ENCODE data around the gene AP3B1.

Gene AP3B1

DNA sequence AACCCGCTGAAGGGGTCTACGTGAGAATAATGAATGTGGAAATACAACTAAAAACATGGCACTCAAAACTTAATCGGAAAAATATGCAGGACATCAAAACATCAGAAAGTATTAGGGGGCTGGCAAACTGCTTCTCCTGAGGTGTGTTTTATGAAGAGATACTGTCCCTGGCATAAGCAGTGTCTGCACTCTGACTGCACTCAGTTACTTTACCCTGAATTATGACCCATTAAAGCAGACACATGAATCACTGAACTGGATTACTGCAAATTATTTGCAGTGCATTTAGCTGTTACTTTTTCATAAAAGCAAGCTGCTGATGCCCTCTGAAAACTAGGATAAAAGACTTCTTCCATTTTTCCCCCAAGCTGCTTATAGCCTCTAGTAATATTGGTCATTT is 164.9 kb downstream of the AP3B1 start:
- peaks cover 6% of the 10 kb centered on the region for H3K36me3 ChIP-seq (ENCODE audit: insufficient read depth, low read length)
- no peak overlapping the region for H3K4me3 ChIP-seq (ENCODE audit: low read depth in 1 of 2, low read length in 2 of 2)
- no peaks in the 10 kb centered on the region for H3K9me3 ChIP-seq (ENCODE audit: low read length)
- no peaks in the 10 kb centered on the region for H3K4me1 ChIP-seq (ENCODE audit: insufficient read depth, low read length)
- no peaks in the 10 kb centered on the region for H3K27me3 ChIP-seq (ENCODE audit: control insufficient read depth in 1 of 2, insufficient read depth in 2 of 2, low read length in 2 of 2)
- no peak overlapping the region for H3K9ac ChIP-seq (ENCODE audit: low read length)
- H3K27ac ChIP-seq (ENCODE audit: low read depth, low read length) = no peak overlapping the region

DNA sequence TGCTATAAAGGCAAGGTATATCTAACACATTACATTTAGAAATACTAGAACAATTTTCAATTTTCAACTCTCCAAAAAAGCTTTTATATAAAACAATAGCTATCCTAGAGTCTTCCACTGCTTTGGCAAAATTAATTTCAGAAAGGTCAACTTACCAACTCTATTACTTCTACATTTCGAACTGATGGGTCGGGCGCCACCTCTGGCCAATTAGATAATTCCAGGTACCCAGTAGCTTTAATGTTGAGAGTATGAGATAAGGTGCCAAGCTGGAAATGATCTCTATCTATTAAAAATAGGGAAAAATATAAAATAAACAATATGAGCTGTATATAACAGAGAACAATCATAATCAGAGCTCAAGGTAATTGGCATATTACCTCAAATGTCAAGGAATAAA is 166.6 kb downstream of the AP3B1 start:
- peaks cover 6% of the 10 kb centered on the region for H3K36me3 ChIP-seq (ENCODE audit: insufficient read depth, low read length)
- no peaks in the 10 kb centered on the region for H3K9me3 ChIP-seq (ENCODE audit: low read length)
- H3K4me3 ChIP-seq (ENCODE audit: low read depth in 1 of 2, low read length in 2 of 2) = no peak overlapping the region
- no peak overlapping the region for H3K27ac ChIP-seq (ENCODE audit: low read depth, low read length)
- no peak overlapping the region for H3K9ac ChIP-seq (ENCODE audit: low read length)
- no peaks in the 10 kb centered on the region for H3K27me3 ChIP-seq (ENCODE audit: control insufficient read depth in 1 of 2, insufficient read depth in 2 of 2, low read length in 2 of 2)
- H3K4me1 ChIP-seq (ENCODE audit: insufficient read depth, low read length) = no peaks in the 10 kb centered on the region

DNA sequence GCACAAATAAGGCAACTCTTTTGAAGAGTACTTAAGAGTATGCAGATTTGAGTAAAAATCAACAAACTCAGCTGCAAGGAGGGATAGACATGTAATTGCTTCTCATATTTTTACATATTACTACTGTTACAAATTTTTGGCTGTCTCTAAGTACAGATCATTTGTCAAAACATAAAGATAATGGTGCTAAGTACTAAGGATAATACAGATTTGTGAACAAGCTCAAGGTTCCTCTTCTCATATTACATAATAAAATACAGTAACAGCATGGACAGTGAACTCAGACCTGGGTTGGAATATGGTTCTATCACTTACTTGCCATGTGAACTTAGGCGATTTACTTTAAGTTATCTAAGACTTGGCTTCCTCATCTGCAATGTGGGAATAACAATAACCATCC is 168.0 kb downstream of the AP3B1 start:
- Histone ChIP-seq H3K9me3 (ENCODE audit: low read length) (no peaks in the 10 kb centered on the region), H3K4me1 (ENCODE audit: insufficient read depth, low read length) (no peaks in the 10 kb centered on the region), H3K27ac (ENCODE audit: low read depth, low read length) (no peak overlapping the region), H3K9ac (ENCODE audit: low read length) (no peak overlapping the region), H3K27me3 (ENCODE audit: control insufficient read depth in 1 of 2, insufficient read depth in 2 of 2, low read length in 2 of 2) (no peaks in the 10 kb centered on the region), H3K36me3 (ENCODE audit: insufficient read depth, low read length) (peaks cover 6% of the 10 kb centered on the region), H3K4me3 (ENCODE audit: low read depth in 1 of 2, low read length in 2 of 2) (no peak overlapping the region)

DNA sequence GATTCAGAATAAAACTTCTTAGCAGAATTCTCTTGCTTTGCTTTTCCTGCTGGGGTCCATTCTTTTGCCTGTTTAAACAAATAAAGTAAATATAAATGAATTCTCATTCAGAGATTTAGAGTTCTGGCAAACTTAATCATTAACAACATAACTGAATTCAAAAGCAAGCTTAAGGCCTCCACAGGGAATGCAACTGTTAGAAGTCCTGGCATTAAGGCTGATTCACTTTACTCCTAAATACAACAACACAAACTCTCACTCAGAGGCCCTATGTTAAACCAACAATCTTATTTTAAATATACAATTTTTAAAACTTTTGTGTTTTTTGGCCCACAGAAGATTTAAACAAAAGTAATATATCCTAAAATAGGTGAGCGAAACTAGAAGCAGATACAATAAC is 178.3 kb downstream of the AP3B1 start:
- no peaks in the 10 kb centered on the region for H3K9me3 ChIP-seq (ENCODE audit: low read length)
- no peak overlapping the region for H3K27ac ChIP-seq (ENCODE audit: low read depth, low read length)
- no peaks in the 10 kb centered on the region for H3K27me3 ChIP-seq (ENCODE audit: control insufficient read depth in 1 of 2, insufficient read depth in 2 of 2, low read length in 2 of 2)
- H3K9ac ChIP-seq (ENCODE audit: low read length) = no peak overlapping the region
- no peak overlapping the region for H3K4me3 ChIP-seq (ENCODE audit: low read depth in 1 of 2, low read length in 2 of 2)
- peaks cover 6% of the 10 kb centered on the region for H3K36me3 ChIP-seq (ENCODE audit: insufficient read depth, low read length)
- H3K4me1 ChIP-seq (ENCODE audit: insufficient read depth, low read length) = no peaks in the 10 kb centered on the region

DNA sequence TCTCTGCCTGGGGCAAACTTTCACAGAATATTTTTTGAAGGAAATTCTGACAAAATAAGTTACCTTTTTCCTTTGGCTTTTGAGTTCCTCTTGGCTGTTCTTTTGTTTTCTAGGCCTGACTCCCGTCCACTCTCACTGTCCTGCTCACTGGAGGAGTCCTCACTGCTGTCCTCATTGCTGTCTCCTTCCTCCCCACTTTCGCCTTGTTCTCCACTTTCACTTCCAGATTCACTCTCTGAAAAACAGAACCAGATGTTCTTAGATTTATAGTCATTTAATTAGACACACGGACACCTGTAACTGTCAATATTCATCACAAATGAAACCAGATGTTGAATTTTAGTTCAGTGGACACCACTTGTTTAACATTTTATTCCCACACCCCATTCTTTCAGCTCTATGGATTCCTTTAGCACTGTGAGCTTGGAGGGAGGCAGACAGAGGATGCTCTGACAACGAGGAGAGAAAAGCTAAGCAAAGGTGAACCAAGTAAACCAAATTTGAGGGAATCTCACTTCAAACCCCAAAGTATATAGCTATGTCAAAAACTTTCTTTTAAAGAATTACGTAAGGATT is 180.7 kb downstream of the AP3B1 start:
- Histone ChIP-seq H3K9me3 (ENCODE audit: low read length) (no peaks in the 10 kb centered on the region), H3K27me3 (ENCODE audit: control insufficient read depth in 1 of 2, insufficient read depth in 2 of 2, low read length in 2 of 2) (no peaks in the 10 kb centered on the region), H3K4me1 (ENCODE audit: insufficient read depth, low read length) (no peaks in the 10 kb centered on the region), H3K9ac (ENCODE audit: low read length) (no peak overlapping the region), H3K36me3 (ENCODE audit: insufficient read depth, low read length) (peaks cover 6% of the 10 kb centered on the region), H3K4me3 (ENCODE audit: low read depth in 1 of 2, low read length in 2 of 2) (no peak overlapping the region), H3K27ac (ENCODE audit: low read depth, low read length) (no peak overlapping the region)

DNA sequence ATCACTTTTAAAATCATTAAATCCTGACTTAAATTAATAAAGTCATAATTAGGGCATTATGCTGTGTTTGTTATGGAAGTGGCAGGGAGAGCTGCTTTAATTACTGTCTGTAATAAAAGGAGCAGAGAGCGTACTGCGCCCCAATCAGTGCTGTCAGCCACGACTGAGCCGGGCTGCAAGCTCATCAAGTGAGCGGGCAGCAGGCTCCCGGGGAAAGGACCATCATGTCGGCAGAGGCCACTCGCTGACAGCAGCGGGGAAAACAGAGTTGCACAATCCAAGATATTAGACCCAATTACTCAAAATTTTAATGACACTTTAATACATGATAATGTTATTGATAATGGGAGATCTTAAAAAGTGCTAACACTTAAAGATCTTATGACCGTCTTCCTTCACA is 181.6 kb downstream of the AP3B1 start:
- H3K27me3 ChIP-seq (ENCODE audit: control insufficient read depth in 1 of 2, insufficient read depth in 2 of 2, low read length in 2 of 2) = no peaks in the 10 kb centered on the region
- H3K27ac ChIP-seq (ENCODE audit: low read depth, low read length) = no peak overlapping the region
- no peaks in the 10 kb centered on the region for H3K9me3 ChIP-seq (ENCODE audit: low read length)
- no peaks in the 10 kb centered on the region for H3K4me1 ChIP-seq (ENCODE audit: insufficient read depth, low read length)
- H3K4me3 ChIP-seq (ENCODE audit: low read depth in 1 of 2, low read length in 2 of 2) = no peak overlapping the region
- no peak overlapping the region for H3K9ac ChIP-seq (ENCODE audit: low read length)
- H3K36me3 ChIP-seq (ENCODE audit: insufficient read depth, low read length) = peaks cover 6% of the 10 kb centered on the region

DNA sequence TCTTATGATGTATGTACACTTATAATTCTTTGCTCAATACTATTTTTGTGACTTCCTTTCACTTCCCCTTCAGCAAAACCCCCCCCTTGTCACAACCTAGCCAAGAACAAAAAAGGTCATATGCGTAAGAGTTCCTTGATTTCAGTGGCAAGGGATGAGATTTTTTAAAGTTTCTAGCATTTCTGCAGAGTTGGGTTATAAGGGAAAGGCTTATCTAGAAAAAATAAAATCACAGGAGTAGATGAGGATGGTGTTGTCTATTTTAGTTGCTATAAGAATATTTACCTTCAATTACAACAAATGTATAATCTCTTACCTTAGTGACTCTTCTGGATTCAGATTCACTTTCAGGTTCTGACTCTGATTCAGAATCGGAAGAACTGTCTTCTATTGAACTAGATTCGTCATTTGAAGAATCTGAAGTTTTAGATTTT is 184.6 kb downstream of the AP3B1 start:
- Histone ChIP-seq H3K4me1 (ENCODE audit: insufficient read depth, low read length) (no peaks in the 10 kb centered on the region), H3K4me3 (ENCODE audit: low read depth in 1 of 2, low read length in 2 of 2) (no peak overlapping the region), H3K36me3 (ENCODE audit: insufficient read depth, low read length) (peaks cover 11% of the 10 kb centered on the region), H3K27ac (ENCODE audit: low read depth, low read length) (no peak overlapping the region), H3K9ac (ENCODE audit: low read length) (no peak overlapping the region), H3K27me3 (ENCODE audit: control insufficient read depth in 1 of 2, insufficient read depth in 2 of 2, low read length in 2 of 2) (no peaks in the 10 kb centered on the region), H3K9me3 (ENCODE audit: low read length) (no peaks in the 10 kb centered on the region)

DNA sequence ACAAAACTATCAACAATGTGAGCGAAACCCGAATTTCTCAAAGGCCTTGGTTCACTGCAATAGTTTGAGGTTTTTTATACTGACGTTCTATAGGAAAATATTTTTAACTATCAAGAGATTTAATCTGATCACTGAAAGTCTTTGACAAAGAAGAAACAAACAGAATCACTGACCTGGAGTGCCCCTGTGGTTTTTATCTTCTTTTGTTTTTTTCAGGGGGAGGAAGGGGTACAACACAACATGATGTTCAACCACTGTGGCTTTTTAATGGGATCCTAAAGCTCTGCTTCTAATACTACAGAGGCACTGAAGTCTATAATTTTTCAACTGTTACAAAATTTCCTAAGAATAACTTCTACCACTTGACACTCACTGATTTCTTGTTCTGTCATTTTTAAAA is 185.9 kb downstream of the AP3B1 start:
- Histone ChIP-seq H3K4me3 (ENCODE audit: low read depth in 1 of 2, low read length in 2 of 2) (no peak overlapping the region), H3K9me3 (ENCODE audit: low read length) (no peaks in the 10 kb centered on the region), H3K36me3 (ENCODE audit: insufficient read depth, low read length) (peaks cover 11% of the 10 kb centered on the region), H3K27ac (ENCODE audit: low read depth, low read length) (no peak overlapping the region), H3K9ac (ENCODE audit: low read length) (no peak overlapping the region), H3K27me3 (ENCODE audit: control insufficient read depth in 1 of 2, insufficient read depth in 2 of 2, low read length in 2 of 2) (no peaks in the 10 kb centered on the region), H3K4me1 (ENCODE audit: insufficient read depth, low read length) (no peaks in the 10 kb centered on the region)

DNA sequence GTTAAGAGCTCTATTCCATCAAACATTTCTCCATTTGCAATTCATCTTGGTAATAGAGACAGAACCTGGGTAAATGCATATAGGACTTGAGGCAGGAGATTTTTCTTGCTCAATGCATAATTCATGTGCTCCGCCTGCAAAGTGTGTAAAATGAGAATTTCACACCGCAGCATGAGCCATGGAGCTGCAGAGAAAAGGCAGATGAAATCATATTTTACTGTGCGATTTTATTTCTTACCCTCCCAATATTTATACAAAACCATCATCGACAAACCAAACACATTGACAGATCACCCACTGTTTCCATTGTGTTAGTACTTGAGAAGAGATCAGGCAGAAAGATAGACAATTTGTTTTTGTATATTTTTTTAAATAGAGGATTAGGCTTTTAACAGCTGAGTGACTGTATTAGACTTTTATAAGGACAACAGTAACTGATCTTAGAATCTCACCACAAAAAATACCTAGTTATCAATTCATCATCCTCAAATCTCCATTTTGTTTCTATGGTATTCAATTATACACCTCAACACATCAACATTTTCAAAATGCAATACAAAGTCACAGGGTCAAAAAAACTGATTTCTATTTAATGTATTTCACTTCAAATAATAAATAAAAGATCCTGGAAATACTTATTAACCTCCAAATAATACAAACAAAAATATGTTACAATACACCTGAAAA is 191.1 kb downstream of the AP3B1 start:
- Histone ChIP-seq H3K27ac (ENCODE audit: low read depth, low read length) (no peak overlapping the region), H3K36me3 (ENCODE audit: insufficient read depth, low read length) (peaks cover 5% of the 10 kb centered on the region), H3K4me3 (ENCODE audit: low read depth in 1 of 2, low read length in 2 of 2) (no peak overlapping the region)

DNA sequence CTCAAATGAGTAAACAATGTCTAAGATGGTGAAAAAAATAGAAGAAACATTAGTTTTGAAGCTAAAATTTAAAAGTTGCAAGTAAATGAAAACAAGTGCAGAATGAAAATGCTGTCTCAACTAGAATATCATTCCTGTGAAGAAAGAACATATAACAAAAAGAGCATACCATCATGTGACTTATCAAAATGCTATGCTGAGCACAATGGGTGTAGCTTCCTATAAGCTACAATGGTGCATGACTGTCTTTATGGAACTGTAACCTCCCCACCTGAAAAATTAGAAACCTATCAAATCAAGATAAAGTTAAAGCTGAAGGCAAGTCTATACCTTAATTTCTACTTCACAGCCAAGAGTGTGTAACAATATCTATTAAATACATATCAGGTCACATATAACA is 192.0 kb downstream of the AP3B1 start:
- peaks cover 5% of the 10 kb centered on the region for H3K36me3 ChIP-seq (ENCODE audit: insufficient read depth, low read length)
- H3K4me3 ChIP-seq (ENCODE audit: low read depth in 1 of 2, low read length in 2 of 2) = no peak overlapping the region
- no peak overlapping the region for H3K9ac ChIP-seq (ENCODE audit: low read length)
- no peaks in the 10 kb centered on the region for H3K9me3 ChIP-seq (ENCODE audit: low read length)
- no peaks in the 10 kb centered on the region for H3K4me1 ChIP-seq (ENCODE audit: insufficient read depth, low read length)
- no peak overlapping the region for H3K27ac ChIP-seq (ENCODE audit: low read depth, low read length)
- no peaks in the 10 kb centered on the region for H3K27me3 ChIP-seq (ENCODE audit: control insufficient read depth in 1 of 2, insufficient read depth in 2 of 2, low read length in 2 of 2)

More for the DNA sequence above, 191.1 kb downstream of the AP3B1 start:
- Histone ChIP-seq H3K4me1 (ENCODE audit: insufficient read depth, low read length) (no peaks in the 10 kb centered on the region), H3K27me3 (ENCODE audit: control insufficient read depth in 1 of 2, insufficient read depth in 2 of 2, low read length in 2 of 2) (no peaks in the 10 kb centered on the region), H3K9me3 (ENCODE audit: low read length) (no peaks in the 10 kb centered on the region), H3K9ac (ENCODE audit: low read length) (no peak overlapping the region)

DNA sequence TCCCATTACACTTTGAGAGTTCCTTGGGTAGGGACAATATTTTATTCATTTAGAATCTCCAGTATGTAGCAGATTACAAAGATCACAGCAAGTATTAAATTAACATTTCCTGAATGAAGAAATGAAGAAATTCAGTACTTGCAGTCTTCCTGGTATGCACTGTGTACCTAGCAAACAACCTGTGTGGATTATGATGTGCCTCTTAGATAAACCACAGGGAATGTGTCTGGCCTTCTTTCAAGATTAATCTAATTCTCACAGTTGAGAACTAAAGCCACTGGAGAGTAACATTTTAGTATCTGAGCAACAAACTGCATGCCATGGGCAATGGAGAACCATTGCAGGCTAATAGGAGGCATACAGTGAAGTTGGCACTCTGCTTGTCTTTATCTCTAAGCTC is 199.4 kb downstream of the AP3B1 start:
- H3K9ac ChIP-seq (ENCODE audit: low read length) = no peak overlapping the region
- no peak overlapping the region for H3K27ac ChIP-seq (ENCODE audit: low read depth, low read length)
- no peaks in the 10 kb centered on the region for H3K36me3 ChIP-seq (ENCODE audit: insufficient read depth, low read length)
- no peak overlapping the region for H3K4me3 ChIP-seq (ENCODE audit: low read depth in 1 of 2, low read length in 2 of 2)
- H3K9me3 ChIP-seq (ENCODE audit: low read length) = no peaks in the 10 kb centered on the region
- H3K4me1 ChIP-seq (ENCODE audit: insufficient read depth, low read length) = no peaks in the 10 kb centered on the region
- no peaks in the 10 kb centered on the region for H3K27me3 ChIP-seq (ENCODE audit: control insufficient read depth in 1 of 2, insufficient read depth in 2 of 2, low read length in 2 of 2)

DNA sequence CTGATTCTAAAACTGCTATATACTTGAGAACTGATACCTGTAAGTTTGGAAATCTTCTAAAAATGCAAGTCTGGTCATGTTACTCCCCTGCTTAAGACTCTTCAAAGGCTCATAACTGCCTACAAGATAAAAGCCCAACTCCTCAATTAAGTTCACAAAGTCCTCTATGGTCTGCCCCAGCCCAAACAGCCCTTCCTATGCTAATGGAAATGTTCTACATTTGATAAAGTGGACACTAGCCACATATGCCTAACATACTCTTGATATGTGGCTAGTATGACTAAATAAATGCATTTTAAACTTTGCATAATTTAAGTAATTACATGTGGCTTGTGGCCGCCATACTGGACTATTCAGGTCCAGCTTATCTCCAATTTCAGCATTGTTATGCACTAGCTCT is 204.5 kb downstream of the AP3B1 start:
- Histone ChIP-seq H3K9me3 (ENCODE audit: low read length) (no peaks in the 10 kb centered on the region), H3K9ac (ENCODE audit: low read length) (no peak overlapping the region), H3K4me1 (ENCODE audit: insufficient read depth, low read length) (no peaks in the 10 kb centered on the region), H3K36me3 (ENCODE audit: insufficient read depth, low read length) (peaks cover 5% of the 10 kb centered on the region), H3K4me3 (ENCODE audit: low read depth in 1 of 2, low read length in 2 of 2) (no peak overlapping the region), H3K27ac (ENCODE audit: low read depth, low read length) (no peak overlapping the region), H3K27me3 (ENCODE audit: control insufficient read depth in 1 of 2, insufficient read depth in 2 of 2, low read length in 2 of 2) (no peaks in the 10 kb centered on the region)
